GM19397 (cell line): ENCODE measurements around the gene TMEM250.

ENCODE experiments used
- ATAC-seq: cut with Tn5 transposase; IDR thresholded peaks from one replicate; pipeline ENCODE4 v1.9.1; 2021; ENCODE audit warnings: mild to moderate bottlenecking, moderate library complexity; ENCODE audit not compliant: unreplicated experiment

Gene TMEM250

DNA sequence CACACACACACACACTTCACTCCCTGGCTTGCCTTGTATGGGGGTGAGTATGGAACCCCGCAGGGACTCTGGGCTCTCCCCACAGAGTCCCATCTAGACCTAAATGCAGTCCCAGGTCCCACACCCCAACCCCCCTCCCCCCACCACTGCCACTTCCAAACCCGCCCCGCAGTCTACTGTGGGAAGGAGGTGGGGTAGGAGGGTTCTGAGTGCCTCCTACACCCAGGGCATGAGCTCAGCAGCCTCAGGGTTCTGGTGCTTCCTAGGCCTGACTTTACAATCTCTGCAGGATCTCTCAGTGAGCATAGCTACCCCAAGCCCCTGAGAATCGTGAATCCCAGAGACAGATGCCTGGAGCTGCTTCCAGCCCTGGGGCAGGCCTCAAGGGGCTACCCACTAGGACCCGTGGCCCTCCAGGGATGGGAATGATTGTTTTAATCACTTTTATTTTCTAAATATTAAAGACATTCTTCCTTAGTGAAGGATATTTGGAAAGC is 22.1 kb downstream of the TMEM250 start:
- no peak for ATAC-seq

DNA sequence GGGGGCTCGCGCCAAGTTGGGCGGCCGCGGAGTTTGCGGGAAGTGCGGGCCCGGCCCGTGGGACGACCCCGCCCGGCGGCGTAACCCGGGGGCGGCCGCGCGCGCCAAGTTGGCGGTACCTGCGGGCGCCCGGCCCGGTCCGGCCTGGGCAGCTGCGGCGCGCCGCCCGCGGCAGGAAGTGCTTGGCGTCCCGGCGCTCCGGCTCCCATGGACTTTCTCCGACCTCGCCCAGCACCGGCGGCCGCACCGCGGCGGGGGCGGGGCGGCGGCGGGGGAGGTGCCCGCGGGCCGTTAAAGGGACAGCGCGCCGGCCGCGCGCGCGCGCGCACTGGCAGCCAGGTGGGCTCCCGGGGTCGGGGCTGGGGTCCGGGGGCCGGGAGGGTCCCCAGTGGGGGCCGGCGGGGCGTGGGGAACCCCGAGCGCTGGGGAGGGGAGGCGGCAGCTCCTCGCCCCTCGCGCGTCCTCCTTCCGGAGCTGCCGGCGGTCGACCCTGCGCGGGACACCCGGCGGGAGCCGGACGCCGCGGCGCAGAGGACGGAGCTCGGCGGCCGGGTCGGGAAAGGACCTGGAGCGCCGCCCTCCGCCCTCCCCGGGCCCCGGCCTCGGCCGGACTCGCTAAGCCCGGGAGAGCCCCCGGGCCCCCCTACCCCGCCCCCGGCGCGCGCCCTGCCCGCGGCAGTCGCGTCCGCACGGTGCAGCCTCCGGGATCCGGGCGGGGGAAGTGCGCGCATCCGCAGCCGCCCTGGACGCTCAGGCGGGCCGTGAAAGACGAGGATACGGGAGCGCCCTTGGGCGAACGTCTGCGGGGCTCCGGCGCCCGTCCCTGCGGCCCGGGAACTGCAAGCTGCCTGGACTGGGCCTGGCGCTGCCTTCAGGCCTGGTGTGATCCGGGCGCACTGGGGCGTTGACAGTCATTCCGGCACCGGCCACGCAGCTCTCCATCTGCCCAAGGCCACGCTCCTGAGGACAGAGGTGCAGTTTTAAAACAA is 23.3 kb downstream of the TMEM250 start, which contains the start of gene NACC2:
Gene NACC2, minus strand, starts transcription at position 220 of the 989 bp plus-strand sequence. CDS start 44,768 bp downstream, outside the sequence.
- ATAC-seq, result no peak

DNA sequence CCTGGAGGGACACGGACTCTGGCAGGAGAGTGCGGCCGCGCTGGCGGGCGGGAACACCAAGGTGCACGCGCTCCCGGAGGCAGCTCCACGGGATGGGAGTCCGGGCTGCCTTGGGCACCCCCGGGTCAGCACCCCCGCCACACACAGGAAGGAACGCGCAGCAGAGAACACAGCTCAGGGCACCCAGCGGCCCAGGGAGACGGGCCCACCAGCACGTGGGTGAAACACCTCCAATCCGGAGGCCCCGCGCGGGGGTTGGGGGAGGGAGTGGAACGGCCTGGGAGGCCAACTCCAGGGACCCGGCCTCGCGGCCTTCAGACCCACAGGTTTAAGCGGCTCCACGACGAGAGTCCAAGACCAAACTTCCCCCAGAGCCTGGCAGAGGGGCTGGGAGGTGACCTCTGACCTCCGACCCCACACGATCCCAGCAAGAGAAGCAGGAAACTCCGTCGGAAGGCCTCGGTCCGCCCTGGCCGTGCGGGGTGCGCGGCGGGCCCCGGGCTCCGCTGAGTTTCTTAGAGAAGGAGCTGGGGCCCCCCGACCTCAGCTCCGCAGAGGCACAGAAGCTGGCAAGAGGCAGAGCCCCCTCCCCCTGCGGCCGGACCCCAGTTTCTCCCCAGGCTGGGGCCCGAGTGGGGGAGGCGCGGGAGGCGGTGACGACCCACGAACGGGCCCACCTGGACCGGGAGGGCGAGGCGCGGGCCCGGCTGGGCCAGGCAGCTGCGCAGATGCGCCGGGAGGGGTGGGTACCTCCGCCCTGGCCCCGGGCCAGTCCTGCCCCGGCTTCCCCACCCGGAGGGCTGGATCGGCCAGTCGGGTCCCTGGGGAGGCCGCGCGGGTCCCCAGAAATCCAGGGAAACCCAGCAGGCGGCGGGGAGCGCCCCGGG is 24.4 kb downstream of the TMEM250 start:
- no peak for ATAC-seq

DNA sequence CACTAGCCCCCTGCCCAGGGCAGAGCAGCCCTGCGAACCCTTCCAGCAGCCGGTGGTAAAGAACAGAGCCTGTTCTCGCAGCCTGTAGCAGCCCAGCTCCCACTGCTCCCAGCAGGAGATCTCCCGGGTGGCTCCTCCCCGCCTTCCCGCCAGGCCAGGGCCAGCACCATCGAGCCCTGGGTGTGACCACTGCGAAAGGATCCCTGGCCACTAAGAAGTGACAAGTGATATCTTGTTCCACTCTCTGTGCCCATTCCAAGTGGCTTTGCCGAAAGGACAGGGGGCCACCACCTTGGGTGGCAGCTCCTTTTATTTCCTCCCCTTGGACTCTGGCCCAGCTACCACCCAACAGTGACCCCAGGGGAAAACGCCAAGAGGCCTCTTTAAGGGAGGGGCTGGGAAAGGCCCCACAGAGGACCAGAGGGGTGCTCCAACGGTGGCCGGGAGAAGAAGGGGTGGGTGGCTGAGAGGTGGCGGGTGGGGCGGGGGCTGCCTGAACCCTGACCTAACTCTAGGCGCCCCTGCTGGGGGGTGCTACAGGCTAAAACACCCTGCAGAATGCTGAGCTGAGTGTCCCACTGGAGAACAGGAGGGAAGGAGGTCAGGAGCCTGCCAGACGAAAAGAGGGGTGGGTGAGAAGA is 25.2 kb downstream of the TMEM250 start:
- ATAC-seq, result no peak

DNA sequence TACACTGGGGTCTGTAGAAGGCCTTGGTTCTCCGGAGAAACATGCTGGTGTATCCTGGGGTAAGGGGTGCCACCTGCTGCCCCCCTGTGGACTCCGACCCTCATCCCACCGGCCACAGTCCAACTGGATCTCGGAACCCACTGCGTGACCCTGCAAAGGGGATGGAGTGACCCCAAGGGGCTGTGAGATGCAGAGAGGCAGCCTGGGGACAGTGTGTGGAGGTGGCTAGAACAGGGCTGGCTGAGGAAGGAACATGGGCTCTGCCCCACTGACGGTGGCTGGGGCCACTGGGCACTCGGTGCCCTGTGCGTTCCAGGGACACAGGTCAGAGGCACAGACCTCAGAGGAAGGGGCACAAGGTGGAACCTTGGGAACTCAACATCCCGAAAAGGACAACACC is 25.9 kb downstream of the TMEM250 start:
- ATAC-seq, result no peak

DNA sequence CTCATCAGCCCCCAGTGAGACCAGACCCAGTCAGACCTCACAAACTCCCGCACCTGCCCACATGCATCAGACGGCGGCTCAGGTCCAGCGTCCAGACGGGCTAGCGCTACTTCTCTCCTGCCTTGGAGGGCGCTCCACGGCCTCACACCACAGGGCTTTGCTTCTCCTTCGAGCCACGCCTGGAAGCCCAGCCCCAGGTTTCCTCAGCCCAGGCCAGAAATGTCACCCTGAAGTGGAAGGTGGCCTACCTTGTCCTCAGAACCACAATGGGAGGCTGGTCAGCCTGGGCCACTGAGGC is 26.4 kb downstream of the TMEM250 start:
- ATAC-seq, result no peak

DNA sequence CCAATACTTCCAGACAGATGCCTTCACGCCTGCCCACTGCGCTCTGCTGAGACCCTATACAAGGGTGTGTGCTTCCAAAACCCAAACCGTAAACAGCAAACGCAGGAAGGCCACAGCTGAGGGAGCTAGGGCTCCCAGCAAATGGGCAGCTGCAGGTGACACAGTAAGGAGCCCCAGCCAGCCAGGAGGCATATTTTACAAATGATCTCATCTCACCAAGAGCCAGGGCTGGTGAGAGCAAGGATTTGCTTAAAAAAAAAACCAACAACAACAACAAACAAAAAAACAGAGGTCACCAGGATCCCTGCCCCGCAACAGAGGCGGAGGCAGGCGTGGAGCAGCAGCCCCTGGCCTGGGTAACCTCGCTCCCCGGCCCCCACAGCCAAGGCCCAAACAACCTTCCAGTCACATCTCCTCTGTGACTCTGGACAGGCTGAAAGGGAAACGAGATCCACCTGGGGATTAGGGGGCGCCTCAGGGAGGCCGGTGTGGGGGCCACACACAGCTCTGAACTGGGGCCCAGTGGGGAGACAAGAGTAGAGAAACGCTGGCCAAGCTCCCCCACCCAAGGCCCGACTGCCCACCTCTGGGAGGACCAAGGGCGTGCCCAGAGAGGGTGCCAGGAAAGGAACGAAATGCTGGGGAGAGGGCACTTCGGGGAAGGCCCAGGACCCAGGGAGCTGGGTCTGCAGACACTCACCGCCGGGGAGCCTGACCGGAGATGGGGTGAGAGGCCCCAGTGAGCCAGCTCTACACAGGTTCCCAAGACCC is 26.9 kb downstream of the TMEM250 start:
- ATAC-seq, result no peak

DNA sequence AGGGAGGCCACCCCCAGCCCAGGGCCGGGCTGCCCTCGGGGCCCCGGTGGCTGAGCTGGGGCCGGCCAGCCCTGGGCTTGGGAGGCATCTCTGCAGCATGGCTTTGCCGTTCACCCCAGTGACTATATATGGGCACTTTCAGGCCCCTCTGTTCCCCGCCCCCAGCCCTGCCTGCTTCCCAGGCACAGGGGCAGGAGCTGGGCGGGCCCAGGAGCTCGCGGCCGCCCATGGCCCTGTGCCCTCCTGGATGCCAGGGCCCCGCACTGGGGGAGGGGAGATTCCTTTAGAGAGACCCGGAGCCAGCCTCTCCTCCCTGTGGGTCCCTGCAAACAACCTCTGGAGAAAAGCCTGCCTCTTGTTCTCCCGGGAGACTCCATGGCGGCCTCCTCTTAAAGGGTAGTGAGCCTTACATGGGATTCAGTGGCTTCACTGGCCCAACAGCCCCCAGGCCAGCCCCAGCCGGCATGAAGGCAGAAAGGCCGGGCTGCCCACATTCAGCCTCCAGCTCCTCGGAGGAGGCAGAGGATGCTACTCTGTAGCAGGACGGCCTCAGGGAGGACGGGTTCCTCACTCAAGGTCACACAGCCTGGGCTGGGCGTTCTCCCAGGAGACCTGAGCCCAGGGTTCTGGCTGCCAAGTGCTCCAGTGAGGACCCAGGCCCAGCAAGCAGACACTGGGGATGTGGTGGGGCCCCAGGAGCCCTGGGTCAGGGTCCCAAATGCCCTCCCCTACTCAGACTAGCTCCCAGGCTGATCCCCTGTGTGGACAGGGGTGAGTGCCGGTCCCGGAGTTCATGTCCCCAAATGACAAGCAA is 27.7 kb downstream of the TMEM250 start:
- ATAC-seq, result no peak

- no peak for ATAC-seq
Measured at GRCh38 chr9:136090056-136090735, 28.5 kb downstream of the TMEM250 start.

GRCh38 chr9:136089697-136090045 is 29.0 kb downstream of the TMEM250 start:
- ATAC-seq, result no peak

GRCh38 chr9:136088939-136089696 is 29.6 kb downstream of the TMEM250 start:
- no peak for ATAC-seq

DNA sequence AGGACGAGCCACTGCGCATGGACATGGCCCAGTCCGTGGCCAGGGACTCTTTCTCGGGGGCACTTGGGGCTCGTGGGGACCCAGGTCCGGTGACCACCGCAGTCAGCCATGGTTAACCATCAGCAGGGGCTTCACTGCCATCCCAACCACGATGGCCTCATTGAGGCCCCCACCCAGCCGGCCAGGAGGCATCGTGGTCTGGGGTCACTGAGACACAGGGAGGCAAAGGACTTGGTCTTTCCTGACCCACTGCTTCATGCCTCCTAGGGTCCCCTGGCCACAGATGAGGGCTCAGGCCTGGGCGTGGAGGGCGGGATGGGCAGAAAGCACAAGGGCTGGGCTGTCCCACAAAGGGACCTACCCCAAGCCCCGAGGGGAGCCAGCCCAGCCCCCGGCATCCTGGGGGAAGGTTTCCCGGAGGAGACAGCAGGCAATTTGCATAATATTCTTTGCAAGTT is 30.2 kb downstream of the TMEM250 start:
- ATAC-seq, result no peak

GRCh38 chr9:136087741-136088480 is 30.8 kb downstream of the TMEM250 start:
- ATAC-seq, result no peak

- ATAC-seq, result no peak
Measured at GRCh38 chr9:136086951-136087740, 31.5 kb downstream of the TMEM250 start.

DNA sequence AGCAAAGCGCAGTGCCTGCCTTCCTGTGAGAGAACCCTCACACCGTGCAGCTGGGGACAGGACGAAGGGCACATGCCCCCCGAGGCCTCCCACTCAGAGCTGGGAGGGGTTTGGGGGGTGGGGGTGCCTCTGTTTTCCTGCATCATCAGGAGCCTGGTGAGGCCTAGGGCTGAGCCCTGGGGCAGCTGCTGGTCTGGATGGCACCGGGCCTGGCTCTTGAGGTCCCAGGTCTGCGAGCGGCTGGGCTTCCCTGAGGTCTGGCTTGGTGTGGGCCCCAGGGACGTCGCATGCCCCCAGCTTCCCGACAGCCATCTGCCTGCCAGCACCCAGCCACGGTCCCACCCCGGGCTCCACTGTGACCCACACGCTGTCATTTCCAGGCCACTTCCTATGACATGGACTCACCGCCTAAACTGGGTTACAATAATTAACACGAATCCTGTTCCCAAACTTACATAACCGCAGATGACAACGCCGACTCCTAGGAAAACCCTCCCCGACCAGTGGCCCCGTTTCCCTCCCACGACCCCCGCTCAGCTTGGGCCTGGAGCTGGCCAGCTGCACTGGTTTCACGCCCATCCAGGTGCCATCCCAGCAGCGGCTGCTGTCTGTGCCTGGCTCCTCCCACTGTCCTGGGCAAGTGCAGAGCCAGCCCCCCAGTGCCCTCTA is 32.3 kb downstream of the TMEM250 start:
- ATAC-seq, result no peak

GRCh38 chr9:136085815-136086212 is 32.9 kb downstream of the TMEM250 start:
- ATAC-seq, result no peak
